NCI-H2171 (cell line): Measurements from ENCODE around the gene GAB1.

Experiments
- DNase-seq: peaks from one replicate; lab custom pipeline; 2025; lab: John Stamatoyannopoulos, UW

The GAB1 gene

GRCh38 chr4:143489106-143489505 lies 152.4 kb downstream of the GAB1 start:
- no peak for DNase-seq

- no peak for DNase-seq
These were observed 161.3 kb downstream of the GAB1 start for GRCh38 chr4:143498021-143498420.

- DNase-seq, result no peak
These were observed 165.6 kb downstream of the GAB1 start for GRCh38 chr4:143502231-143502630.

GRCh38 chr4:143506031-143506430 lies 169.4 kb downstream of the GAB1 start:
- no peak for DNase-seq

GRCh38 chr4:143511906-143512305 lies 175.2 kb downstream of the GAB1 start:
- no peak for DNase-seq

GRCh38 chr4:143512978-143513313 lies 176.3 kb downstream of the GAB1 start:
- peak; percentile 44 for DNase-seq

GRCh38 chr4:143513314-143514168 lies 176.9 kb downstream of the GAB1 start, which contains the start of gene SMARCA5:
Gene SMARCA5 (plus strand): TSS chr4:143513702. CDS start chr4:143513925, 223 bp downstream.
- peak; percentile 74 for DNase-seq

- no peak for DNase-seq
These were observed 177.5 kb downstream of the GAB1 start for GRCh38 chr4:143514169-143514495.

GRCh38 chr4:143514497-143514896 lies 177.8 kb downstream of the GAB1 start:
- no peak for DNase-seq

- no peak for DNase-seq
These were observed 178.2 kb downstream of the GAB1 start for GRCh38 chr4:143514901-143515300.

- no peak for DNase-seq
These were observed 179.2 kb downstream of the GAB1 start for GRCh38 chr4:143515905-143516304.

- DNase-seq, result no peak
These were observed 181.1 kb downstream of the GAB1 start for GRCh38 chr4:143517764-143518163.
